Body of pancreas (tissue), 4 donors: ENCODE measurements around the gene SEPHS2. TPM values are rescaled to one million over a fixed set of nuclear protein-coding genes. Genes with fewer than 3 reads are reported as not detected.
A peak's percentile ranks its signal among the peaks of the same experiment; 100 is the strongest.

Source experiments
- ATAC-seq: fragments of 150-250 bp; one replicate; pipeline ENCODE4 v1.9.1; 2016
- DNase-seq, 4 donors: peaks; one replicate each; pipeline ENCODE4 v3.0.0-alpha.2; 2019
- H3K27ac ChIP-seq, 4 donors: fragments of 200-600 bp; sonication (generic); 1 replicate in 3 of 4; 2 replicates in 1 of 4; pipeline versions ENCODE4 v1.5.1 to v1.6.1; 2016 to 2019; ENCODE audit warnings: mild to moderate bottlenecking in 1 of 4, mixed read lengths in 1 of 4, moderate library complexity in 1 of 4
- H3K27me3 ChIP-seq, 2 donors: fragments of 200-600 bp; sonication (generic); one replicate each; pipeline ENCODE4 v1.6.0; 2016; ENCODE audit warnings: mild to moderate bottlenecking in 1 of 2
- H3K36me3 ChIP-seq, 2 donors: fragments of 200-600 bp; sonication (generic); replicated peaks in 1 of 2; 2 replicates each; pipeline ENCODE4 v1.5.1; 2016; ENCODE audit warnings: low read depth in 2 of 2; ENCODE audit not compliant: insufficient read depth in 1 of 2
- H3K4me1 ChIP-seq: fragments of 200-600 bp; sonication (generic); one replicate; pipeline ENCODE4 v1.6.0; 2016
- H3K4me3 ChIP-seq, 2 donors: fragments of 200-600 bp; sonication (generic); 1 replicate in 1 of 2; 2 replicates in 1 of 2; pipeline ENCODE4 v1.5.1; 2016 to 2019
- H3K9me3 ChIP-seq, 3 donors: fragments of 200-600 bp; sonication (generic); 1 replicate in 2 of 3; 2 replicates in 1 of 3; pipeline ENCODE4 v1.5.1; 2016
- POLR2A ChIP-seq, 3 donors: fragments of 450-650 bp; IDR thresholded peaks; one replicate each; pipeline ENCODE4 v1.6.1; 2016; ENCODE audit warnings: antibody characterized with exemption in 3 of 3, mild to moderate bottlenecking in 2 of 3
- WGBS, 2 donors: methylation state at CpG; one replicate each; pipeline ENCODE4 v1.1.5; 2017; 5-methylcytosine and 5-hydroxymethylcytosine counted together
- intact Hi-C: fragments of 100-400 bp; cut with DNase I; formaldehyde crosslinking; loops from one replicate; pipeline ENCODE4 v1.15.1; 2023
- total RNA-seq, 2 donors: library from RNA; depleted of rRNA; stranded (reverse); fragments of >200 nt; gene quantifications; one replicate each; pipeline ENCODE4 v1.1.0, GENCODE V29; 2016
- TF ChIP-seq, protein P1 (sequence below), 7 experiments: fragments of 450-650 bp in 4 of 7; fragments of 200-600 bp in 3 of 7; sonication (generic) in 3 of 7; IDR thresholded peaks; one replicate each; pipeline ENCODE4 v1.5.1; 2016 to 2019; ENCODE audit warnings: antibody characterized with exemption in 7 of 7

The SEPHS2 gene, protein sequence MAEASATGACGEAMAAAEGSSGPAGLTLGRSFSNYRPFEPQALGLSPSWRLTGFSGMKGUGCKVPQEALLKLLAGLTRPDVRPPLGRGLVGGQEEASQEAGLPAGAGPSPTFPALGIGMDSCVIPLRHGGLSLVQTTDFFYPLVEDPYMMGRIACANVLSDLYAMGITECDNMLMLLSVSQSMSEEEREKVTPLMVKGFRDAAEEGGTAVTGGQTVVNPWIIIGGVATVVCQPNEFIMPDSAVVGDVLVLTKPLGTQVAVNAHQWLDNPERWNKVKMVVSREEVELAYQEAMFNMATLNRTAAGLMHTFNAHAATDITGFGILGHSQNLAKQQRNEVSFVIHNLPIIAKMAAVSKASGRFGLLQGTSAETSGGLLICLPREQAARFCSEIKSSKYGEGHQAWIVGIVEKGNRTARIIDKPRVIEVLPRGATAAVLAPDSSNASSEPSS
- total RNA-seq, result 10 to 100 TPM; 28.0 to 29.6 TPM

DNA sequence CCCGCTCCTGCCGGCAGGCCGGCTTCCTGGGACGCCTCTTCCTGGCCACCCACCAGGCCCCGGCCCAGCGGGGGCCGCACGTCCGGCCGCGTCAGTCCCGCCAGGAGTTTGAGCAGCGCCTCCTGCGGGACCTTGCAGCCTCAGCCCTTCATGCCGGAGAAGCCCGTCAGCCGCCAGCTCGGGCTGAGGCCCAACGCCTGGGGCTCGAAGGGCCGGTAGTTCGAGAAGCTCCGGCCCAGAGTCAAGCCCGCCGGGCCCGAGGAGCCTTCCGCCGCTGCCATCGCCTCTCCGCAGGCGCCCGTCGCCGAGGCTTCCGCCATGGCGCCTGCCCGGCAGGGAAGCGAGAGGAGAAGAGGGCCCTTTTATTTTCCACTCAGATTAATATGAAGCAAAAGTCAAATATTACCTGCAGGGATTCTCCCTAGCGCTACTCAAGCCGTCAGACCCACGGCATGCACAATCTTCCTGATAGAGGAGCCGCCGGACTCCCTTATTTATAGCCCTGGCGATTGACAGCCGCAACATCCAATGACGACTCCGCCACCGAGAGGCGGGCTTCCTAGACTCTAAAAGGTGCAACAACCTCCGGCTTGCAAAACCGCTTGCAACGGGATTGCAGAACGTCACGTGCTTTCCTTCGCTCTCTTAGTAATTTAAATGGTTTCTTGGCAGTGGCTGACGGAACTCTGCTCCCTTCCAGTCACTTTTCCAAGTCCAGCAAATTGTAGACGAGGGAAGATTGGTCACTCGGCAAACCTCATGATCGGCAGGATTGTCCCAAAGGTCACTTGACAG lies at the start of gene SEPHS2:
Gene SEPHS2, minus strand, starts transcription at position 467 of the 795 bp plus-strand sequence. Its CDS starts 147 bp downstream, at position 320.
- Histone ChIP-seq H3K9me3 (no peaks in the 10 kb centered on the region), H3K27me3 (no peaks in the 10 kb centered on the region), H3K36me3 (no peaks in the 10 kb centered on the region), H3K4me3 (peak within 1 kb of the TSS; percentile 21 to 82), H3K27ac (peak within 1 kb of the TSS; percentile 73 to 98 (median 88)), H3K4me1 (peaks cover 60% of the 10 kb centered on the region)
- intact Hi-C loops, result no loop called here
- 0% methylated on average over 34 to 58 of the region's 59 CpGs for WGBS, 2 donors
- peak; percentile 93 to 99 (median 99) for TF ChIP-seq POLR2A (IDR thresholded peaks at IDR 0.05)
- TF ChIP-seq, protein P1, sequence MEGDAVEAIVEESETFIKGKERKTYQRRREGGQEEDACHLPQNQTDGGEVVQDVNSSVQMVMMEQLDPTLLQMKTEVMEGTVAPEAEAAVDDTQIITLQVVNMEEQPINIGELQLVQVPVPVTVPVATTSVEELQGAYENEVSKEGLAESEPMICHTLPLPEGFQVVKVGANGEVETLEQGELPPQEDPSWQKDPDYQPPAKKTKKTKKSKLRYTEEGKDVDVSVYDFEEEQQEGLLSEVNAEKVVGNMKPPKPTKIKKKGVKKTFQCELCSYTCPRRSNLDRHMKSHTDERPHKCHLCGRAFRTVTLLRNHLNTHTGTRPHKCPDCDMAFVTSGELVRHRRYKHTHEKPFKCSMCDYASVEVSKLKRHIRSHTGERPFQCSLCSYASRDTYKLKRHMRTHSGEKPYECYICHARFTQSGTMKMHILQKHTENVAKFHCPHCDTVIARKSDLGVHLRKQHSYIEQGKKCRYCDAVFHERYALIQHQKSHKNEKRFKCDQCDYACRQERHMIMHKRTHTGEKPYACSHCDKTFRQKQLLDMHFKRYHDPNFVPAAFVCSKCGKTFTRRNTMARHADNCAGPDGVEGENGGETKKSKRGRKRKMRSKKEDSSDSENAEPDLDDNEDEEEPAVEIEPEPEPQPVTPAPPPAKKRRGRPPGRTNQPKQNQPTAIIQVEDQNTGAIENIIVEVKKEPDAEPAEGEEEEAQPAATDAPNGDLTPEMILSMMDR (IDR thresholded peaks at IDR 0.05), result peak in 6 of 7 experiments; percentile 24 to 41 (median 34)
- ATAC-seq (peak; percentile 93), DNase-seq (peak; percentile 98 to 100 (median 98))

DNA sequence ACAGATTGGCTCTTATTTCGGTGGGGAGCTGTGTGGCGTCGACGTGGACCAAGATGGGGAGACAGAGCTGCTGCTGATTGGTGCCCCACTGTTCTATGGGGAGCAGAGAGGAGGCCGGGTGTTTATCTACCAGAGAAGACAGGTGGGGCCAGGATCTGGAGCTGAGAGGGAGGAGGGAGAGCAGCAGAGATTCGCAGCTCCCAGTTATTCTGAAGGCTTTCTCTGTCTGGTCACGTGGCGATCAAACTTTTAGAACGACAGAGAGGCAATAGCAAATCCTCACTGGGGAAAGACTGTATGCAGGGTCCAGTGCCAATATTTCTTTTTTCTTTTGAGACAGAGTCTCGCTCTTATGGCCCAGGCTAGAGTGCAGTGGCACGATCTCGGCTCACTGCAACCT lies 49.0 kb upstream of the SEPHS2 start:
- H3K27me3 ChIP-seq, result no peaks in the 10 kb centered on the region
- TF ChIP-seq, protein P1 (IDR thresholded peaks at IDR 0.05), result no peak
- TF ChIP-seq POLR2A (IDR thresholded peaks at IDR 0.05), result no peak

DNA sequence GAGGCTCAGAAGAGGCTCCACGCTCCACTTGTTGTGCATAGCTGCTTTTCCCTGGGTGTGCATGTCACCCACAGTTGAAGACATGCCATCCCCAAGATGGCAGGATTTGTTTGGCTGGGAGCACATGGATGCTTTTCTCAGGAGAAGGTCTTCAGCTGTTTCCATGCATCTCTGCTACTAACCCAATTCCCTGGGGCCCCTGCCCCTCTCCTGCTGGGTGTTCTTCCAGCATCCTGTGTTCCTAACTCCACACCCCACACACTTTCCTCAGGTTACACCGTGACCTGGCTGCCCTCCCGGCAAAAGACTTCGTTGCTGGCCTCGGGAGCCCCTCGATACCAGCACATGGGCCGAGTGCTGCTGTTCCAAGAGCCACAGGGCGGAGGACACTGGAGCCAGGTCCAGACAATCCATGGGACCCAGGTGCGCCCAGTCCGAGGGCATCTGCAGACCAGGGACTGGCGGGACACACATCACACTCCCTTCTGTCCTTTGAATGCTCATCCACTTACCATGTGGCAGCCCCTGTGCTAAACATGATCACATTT lies 48.3 kb upstream of the SEPHS2 start:
- H3K36me3 ChIP-seq, result no peaks in the 10 kb centered on the region

More for the DNA sequence above, 49.0 kb upstream of the SEPHS2 start:
- DNase-seq (no peak), ATAC-seq (no peak)
- intact Hi-C loops, result no loop called here
- Histone ChIP-seq H3K36me3 (no peaks in the 10 kb centered on the region), H3K27ac (no peak overlapping the region), H3K4me1 (no peaks in the 10 kb centered on the region), H3K9me3 (no peaks in the 10 kb centered on the region), H3K4me3 (no peak overlapping the region)
- 59 to 64% methylated on average over 12 of the region's 12 CpGs for WGBS, 2 donors

DNA sequence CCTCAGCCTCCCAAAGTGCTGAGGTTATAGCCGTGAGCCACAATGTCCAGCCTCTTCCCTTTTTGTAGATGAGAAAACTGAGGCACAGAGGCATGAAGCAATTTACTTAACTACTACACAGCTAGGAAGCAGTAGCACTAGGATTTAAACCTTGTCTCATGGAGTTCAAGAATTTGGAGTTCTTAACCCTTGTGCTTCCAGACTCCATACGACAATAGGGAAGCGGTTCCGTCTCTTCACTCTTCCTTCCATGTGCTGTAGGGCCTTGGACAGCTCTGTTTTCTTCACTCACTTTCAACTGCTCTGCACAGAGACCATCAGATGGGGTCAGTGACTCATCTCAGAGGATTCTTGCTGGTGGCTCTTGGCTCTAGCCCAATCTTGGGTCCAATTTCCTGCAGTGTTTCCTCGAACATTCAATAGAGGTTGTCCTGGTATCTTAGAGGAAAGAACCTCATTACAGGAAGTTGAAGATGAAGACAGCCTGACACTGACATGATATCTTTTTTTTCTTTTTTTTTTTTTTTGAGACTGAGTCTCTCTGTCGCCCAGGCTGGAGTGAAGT lies 46.2 kb upstream of the SEPHS2 start:
- Histone ChIP-seq H3K36me3 (no peaks in the 10 kb centered on the region), H3K27me3 (no peaks in the 10 kb centered on the region), H3K9me3 (no peaks in the 10 kb centered on the region), H3K27ac (no peak overlapping the region), H3K4me3 (no peak overlapping the region), H3K4me1 (no peaks in the 10 kb centered on the region)
- ATAC-seq (peak; percentile 38), DNase-seq (peak; percentile 11 to 44 (median 29))
- intact Hi-C loops, result no loop called here
- no peak for TF ChIP-seq POLR2A (IDR thresholded peaks at IDR 0.05)
- TF ChIP-seq, protein P1 (IDR thresholded peaks at IDR 0.05), result no peak
- WGBS, 2 donors, result 56% methylated on average over 5 to 6 of the region's 6 CpGs

More for the DNA sequence above, 48.3 kb upstream of the SEPHS2 start:
- WGBS, 2 donors, result 57 to 61% methylated on average over 11 of the region's 11 CpGs
- no peak for ATAC-seq
- no peak for DNase-seq
- TF ChIP-seq POLR2A (IDR thresholded peaks at IDR 0.05), result no peak
- TF ChIP-seq, protein P1 (IDR thresholded peaks at IDR 0.05), result no peak
- Histone ChIP-seq H3K27ac (no peak overlapping the region), H3K4me1 (no peaks in the 10 kb centered on the region), H3K27me3 (no peaks in the 10 kb centered on the region), H3K4me3 (no peak overlapping the region), H3K9me3 (no peaks in the 10 kb centered on the region)
- intact Hi-C loops, result no loop called here
